K562 (cell line): ENCODE data around the gene STXBP6. TPM values are rescaled to one million over a fixed set of nuclear protein-coding genes. Genes with fewer than 3 reads are reported as not detected.

Source experiments
- ATAC-seq: fragments of 200-7000 bp; cut with Tn5 transposase; 3 replicates; pipeline ENCODE4 v1.9.1; 2020; ENCODE audit warnings: moderate library complexity
- BruUV-seq: library from RNA; stranded (reverse); fragments of 400-500 nt; replicated peaks from 2 replicates; lab custom pipeline; 2021; lab: Mats Ljungman, UMichigan
- CTCF ChIA-PET: fragments of 300-600 bp; formaldehyde crosslinking; extraction: SDS; loops from one replicate; lab custom pipeline; 2021; ENCODE audit warnings: low intra/inter-chr PET ratio; lab: Yijun Ruan, JAX
- POLR2A ChIA-PET: fragments of 300-600, 350-650 bp; sonication (Branson Sonifier 250); formaldehyde crosslinking; extraction: SDS; loops from one replicate; lab custom pipeline; 2021; ENCODE audit warnings: antibody characterized with exemption, inconsistent platforms; lab: Yijun Ruan, JAX
- DNase-seq, 4 experiments: peaks; one replicate each; pipeline versions ENCODE4 v3.0.0 to v3.0.0-alpha.2; 2011 to 2018; ENCODE audit warnings: low spot score in 3 of 4, mixed read lengths in 3 of 4; ENCODE audit errors: extremely low read depth in 1 of 4
- FAIRE-seq: peaks from 2 replicates; lab custom pipeline; 2011; peaks lifted over from hg19 to GRCh38; lab: Jason Lieb, UNC
- H2AFZ ChIP-seq: 2 replicates; pipeline ENCODE4 v1.6.0; 2011; ENCODE audit warnings: low read depth, low read length, control low read depth, inconsistent platforms
- H3K27ac ChIP-seq: fragments of 200-600 bp; 3 replicates; pipeline ENCODE4 v1.8.0; 2011; ENCODE audit warnings: low read depth, mild to moderate bottlenecking, control low read depth, inconsistent platforms, low read length, moderate library complexity, mixed read lengths; ENCODE audit errors: extremely low read depth
- H3K27me3 ChIP-seq, 2 experiments: fragments of 300-600 bp in 1 of 2; 2 replicates in 1 of 2; 3 replicates in 1 of 2; pipeline versions ENCODE4 v1.6.0 to v1.8.0; 2011; ENCODE audit warnings: inconsistent platforms in 2 of 2, low read length in 2 of 2, mild to moderate bottlenecking in 1 of 2, mixed read lengths in 1 of 2, moderate library complexity in 1 of 2; ENCODE audit not compliant: control insufficient read depth in 2 of 2, insufficient read depth in 2 of 2
- H3K36me3 ChIP-seq: fragments of 300-600 bp; 3 replicates; pipeline ENCODE4 v1.8.0; 2011; ENCODE audit warnings: mild to moderate bottlenecking, low read length, inconsistent platforms; ENCODE audit not compliant: control insufficient read depth, insufficient read depth
- H3K4me1 ChIP-seq, 2 experiments: fragments of 200-600 bp in 1 of 2; replicated peaks in 1 of 2; 2 replicates in 1 of 2; 3 replicates in 1 of 2; pipeline versions ENCODE4 v1.5.1 to v1.8.0; 2011; ENCODE audit warnings: inconsistent platforms in 2 of 2, low read length in 2 of 2, mild to moderate bottlenecking in 1 of 2, mixed read lengths in 1 of 2, moderate library complexity in 1 of 2; ENCODE audit not compliant: control insufficient read depth in 2 of 2, insufficient read depth in 2 of 2
- H3K4me2 ChIP-seq: 2 replicates; pipeline ENCODE4 v1.6.1; 2011; ENCODE audit warnings: low read length, control low read depth, inconsistent platforms, mixed read lengths; ENCODE audit not compliant: insufficient read depth
- H3K4me3 ChIP-seq: fragments of 200-600 bp; sonication (generic), shearing (Covaris generic); 2 replicates; pipeline ENCODE4 v1.5.1; 2016; ENCODE audit warnings: control low read depth, inconsistent platforms
- H3K79me2 ChIP-seq: fragments of 200-600 bp; 3 replicates; pipeline ENCODE4 v1.8.0; 2011; ENCODE audit warnings: low read length, inconsistent platforms; ENCODE audit not compliant: control insufficient read depth, insufficient read depth
- H3K9ac ChIP-seq, 2 experiments: 2 replicates each; pipeline versions ENCODE4 v1.6.0 to v1.6.1; 2011; ENCODE audit warnings: low read depth in 2 of 2, low read length in 2 of 2, control low read depth in 1 of 2, inconsistent platforms in 1 of 2, mild to moderate bottlenecking in 1 of 2, mixed read lengths in 1 of 2; ENCODE audit not compliant: insufficient read depth in 1 of 2
- H3K9me1 ChIP-seq: one replicate; pipeline ENCODE4 v1.6.0; 2011; ENCODE audit warnings: inconsistent platforms, mild to moderate bottlenecking, low read length, moderate library complexity; ENCODE audit not compliant: control insufficient read depth, insufficient read depth
- H3K9me3 ChIP-seq: replicated peaks from 2 replicates; pipeline ENCODE4 v1.5.1; 2011; ENCODE audit warnings: low read depth, low read length, inconsistent platforms; ENCODE audit not compliant: control insufficient read depth, insufficient read depth
- H4K20me1 ChIP-seq: replicated peaks from 2 replicates; pipeline ENCODE4 v1.6.1; 2011; ENCODE audit warnings: low read length, inconsistent platforms, mixed read lengths; ENCODE audit not compliant: control insufficient read depth, insufficient read depth
- CHCHD3 ChIP-seq: fragments of 250-450 bp; sonication (Bioruptor Pico); IDR thresholded peaks from 2 replicates; pipeline ENCODE4 v2.1.2; 2022; ENCODE audit warnings: mild to moderate bottlenecking
- ETV1 ChIP-seq: fragments of 450-650 bp; conservative IDR thresholded peaks from 2 replicates; pipeline ENCODE4 v1.6.1; 2016; ENCODE audit warnings: missing genetic modification characterization, control low read depth, low read depth, missing compliant biosample characterization
- HDGF ChIP-seq: fragments of 450-650 bp; IDR thresholded peaks from 2 replicates; pipeline ENCODE4 v1.6.1; 2016
- HEY1 ChIP-seq: fragments of 250-450 bp; sonication (Bioruptor Pico); IDR thresholded peaks from 2 replicates; pipeline ENCODE4 v1.5.0; 2020; ENCODE audit warnings: mild to moderate bottlenecking, moderate library complexity, borderline replicate concordance
- HSF4 ChIP-seq: fragments of 250-450 bp; sonication (Bioruptor Pico); IDR thresholded peaks from 2 replicates; pipeline ENCODE4 v2.1.2; 2022; ENCODE audit warnings: mild to moderate bottlenecking, moderate library complexity, borderline replicate concordance
- NR2C1 ChIP-seq, 2 experiments: fragments of 450-650 bp; IDR thresholded peaks; 2 replicates each; pipeline ENCODE4 v1.6.1; 2017; ENCODE audit warnings: mild to moderate bottlenecking in 2 of 2, antibody characterized with exemption in 1 of 2, inconsistent platforms in 1 of 2, missing compliant biosample characterization in 1 of 2, missing genetic modification characterization in 1 of 2
- POLR3A ChIP-seq: IDR thresholded peaks from 2 replicates; pipeline ENCODE4 v1.6.1; 2011; ENCODE audit warnings: borderline replicate concordance, mild to moderate bottlenecking, moderate library complexity; ENCODE audit not compliant: insufficient read length, insufficient read depth; ENCODE audit errors: extremely low read depth
- SMARCA5 ChIP-seq: fragments of 450-650 bp; IDR thresholded peaks from 2 replicates; pipeline ENCODE4 v1.6.1; 2016
- ZNF140 ChIP-seq: fragments of 250-450 bp; sonication (Bioruptor Pico); IDR thresholded peaks from 2 replicates; pipeline ENCODE4 v1.8.0; 2021; ENCODE audit warnings: moderate library complexity, mild to moderate bottlenecking, inconsistent platforms
- ZNF408 ChIP-seq: fragments of 250-450 bp; sonication (Bioruptor Pico); IDR thresholded peaks from 2 replicates; pipeline ENCODE4 v1.4.0; 2020; ENCODE audit warnings: low read depth, mild to moderate bottlenecking, moderate library complexity
- WGBS: fragments of 100-300 bp; shearing (Covaris generic); methylation state at CpG from one replicate; pipeline ENCODE4 v1.1.6; 2016; ENCODE audit warnings: low coverage, mixed read lengths; ENCODE audit not compliant: insufficient coverage; ENCODE audit errors: missing lambda C conversion rate; 5-methylcytosine and 5-hydroxymethylcytosine counted together
- in situ Hi-C: fragments of 300-500 bp; cut with MboI; formaldehyde crosslinking; loops from 4 replicates; pipeline ENCODE4 v1.15.0; 2018; ENCODE audit warnings: inconsistent platforms, mixed read lengths
- intact Hi-C: fragments of 100-400 bp; cut with micrococcal nuclease; formaldehyde crosslinking; loops from 2 replicates; pipeline ENCODE4 v1.14.2; 2022
- polyA plus RNA-seq, 8 experiments: library from polyadenylated mRNA; depleted of rRNA in 4 of 8; stranded (reverse) in 5 of 8; unstranded in 3 of 8; fragments of >200 nt; fragmentation: Nextera tagmentation in 2 of 8; fragmentation: Illumina TruSeq in 1 of 8; extraction: Ambion mirVana in 2 of 8; extraction: Trizol in 1 of 8; gene quantifications; 2 replicates each; pipeline versions ENCODE4 v1.2.1 to v1.2.3, GENCODE V29; 2011 to 2014; ENCODE audit warnings: inconsistent platforms in 1 of 8, missing spikeins in 1 of 8
- total RNA-seq, 7 experiments: library from RNA; depleted of rRNA in 6 of 7; stranded (reverse); fragments of >200 nt in 6 of 7; fragmentation: Illumina TruSeq in 2 of 7; extraction: Trizol in 2 of 7; gene quantifications; 2 replicates each; pipeline versions ENCODE4 v1.2.1 to v1.2.3, GENCODE V29; 2011 to 2021; ENCODE audit warnings: low replicate concordance in 1 of 7
- TF ChIP-seq, protein P1 (sequence below): fragments of 250-450 bp; sonication (Bioruptor Pico); IDR thresholded peaks from 2 replicates; pipeline ENCODE4 v1.9.0; 2021; ENCODE audit warnings: mild to moderate bottlenecking, inconsistent platforms
- TF ChIP-seq, protein P2 (sequence below): fragments of 450-650 bp; formaldehyde crosslinking; conservative IDR thresholded peaks from 2 replicates; pipeline ENCODE4 v1.4.0; 2022; ENCODE audit warnings: mild to moderate bottlenecking, missing genetic modification characterization
- TF ChIP-seq, protein P3 (sequence below): fragments of 200-800 bp; sonication (Bioruptor generic); IDR thresholded peaks from 2 replicates; pipeline ENCODE4 v1.6.1; 2017; ENCODE audit warnings: missing genetic modification characterization, missing compliant biosample characterization

STXBP6 gene
- total and polyA plus RNA-seq, 9 of the 15 experiments (the other 6 are each of a cell fraction or from before 2014, with no cell fraction given), result 0.27 to 0.89 (median 0.59) TPM

DNA sequence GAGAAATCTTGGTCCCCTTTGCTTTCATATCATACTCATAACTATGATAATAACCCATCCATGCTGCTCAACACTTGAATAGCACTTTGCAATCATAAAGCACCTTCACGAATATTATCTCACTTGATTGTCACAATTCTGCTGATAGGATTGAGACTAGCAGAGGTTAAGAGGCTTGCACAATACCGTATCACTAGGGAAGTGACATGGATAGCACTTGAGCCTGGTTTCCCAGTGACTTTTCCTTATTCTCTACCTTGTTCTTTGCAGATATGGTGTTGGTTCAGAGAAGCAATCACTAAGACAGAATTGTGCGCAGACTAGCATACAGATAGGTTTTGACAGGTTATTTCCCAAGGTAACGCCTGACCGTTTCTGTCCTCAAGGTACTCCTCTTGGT is 229.3 kb downstream of the STXBP6 start:
- BruUV-seq, result no TSS peak
- H3K36me3 ChIP-seq, result no peaks in the 10 kb centered on the region
- CTCF ChIA-PET, result no interaction called here
- intact Hi-C loops, result no loop called here
- no peaks in the 10 kb centered on the region for H4K20me1 ChIP-seq
- H3K9ac ChIP-seq, result no peak overlapping the region
- ATAC-seq (no peak), DNase-seq (no peak)
- WGBS, result 4% methylated on average over 5 of the region's 5 CpGs
- H3K27me3 ChIP-seq, result peaks cover 0 to 4% of the 10 kb centered on the region in 2 experiments; a peak in 1 of 5 replicates
- H3K79me2 ChIP-seq, result no peaks in the 10 kb centered on the region
- no peak overlapping the region for H3K27ac ChIP-seq
- no peaks in the 10 kb centered on the region for H3K9me1 ChIP-seq
- TF ChIP-seq POLR3A (no peak), ZNF408 (CRISPR knock-in tag) (no peak), ZNF140 (CRISPR knock-in tag) (no peak), NR2C1 (IDR thresholded peaks at IDR 0.05) (no peak), NR2C1 (tag; IDR thresholded peaks at IDR 0.05) (no peak), ETV1 (no peak), HDGF (no peak), HEY1 (CRISPR knock-in tag) (no peak), SMARCA5 (no peak), HSF4 (no peak), CHCHD3 (CRISPR knock-in tag) (no peak)
- TF ChIP-seq, protein P1, sequence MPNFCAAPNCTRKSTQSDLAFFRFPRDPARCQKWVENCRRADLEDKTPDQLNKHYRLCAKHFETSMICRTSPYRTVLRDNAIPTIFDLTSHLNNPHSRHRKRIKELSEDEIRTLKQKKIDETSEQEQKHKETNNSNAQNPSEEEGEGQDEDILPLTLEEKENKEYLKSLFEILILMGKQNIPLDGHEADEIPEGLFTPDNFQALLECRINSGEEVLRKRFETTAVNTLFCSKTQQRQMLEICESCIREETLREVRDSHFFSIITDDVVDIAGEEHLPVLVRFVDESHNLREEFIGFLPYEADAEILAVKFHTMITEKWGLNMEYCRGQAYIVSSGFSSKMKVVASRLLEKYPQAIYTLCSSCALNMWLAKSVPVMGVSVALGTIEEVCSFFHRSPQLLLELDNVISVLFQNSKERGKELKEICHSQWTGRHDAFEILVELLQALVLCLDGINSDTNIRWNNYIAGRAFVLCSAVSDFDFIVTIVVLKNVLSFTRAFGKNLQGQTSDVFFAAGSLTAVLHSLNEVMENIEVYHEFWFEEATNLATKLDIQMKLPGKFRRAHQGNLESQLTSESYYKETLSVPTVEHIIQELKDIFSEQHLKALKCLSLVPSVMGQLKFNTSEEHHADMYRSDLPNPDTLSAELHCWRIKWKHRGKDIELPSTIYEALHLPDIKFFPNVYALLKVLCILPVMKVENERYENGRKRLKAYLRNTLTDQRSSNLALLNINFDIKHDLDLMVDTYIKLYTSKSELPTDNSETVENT (CRISPR knock-in tag), result no peak
- TF ChIP-seq, protein P2, sequence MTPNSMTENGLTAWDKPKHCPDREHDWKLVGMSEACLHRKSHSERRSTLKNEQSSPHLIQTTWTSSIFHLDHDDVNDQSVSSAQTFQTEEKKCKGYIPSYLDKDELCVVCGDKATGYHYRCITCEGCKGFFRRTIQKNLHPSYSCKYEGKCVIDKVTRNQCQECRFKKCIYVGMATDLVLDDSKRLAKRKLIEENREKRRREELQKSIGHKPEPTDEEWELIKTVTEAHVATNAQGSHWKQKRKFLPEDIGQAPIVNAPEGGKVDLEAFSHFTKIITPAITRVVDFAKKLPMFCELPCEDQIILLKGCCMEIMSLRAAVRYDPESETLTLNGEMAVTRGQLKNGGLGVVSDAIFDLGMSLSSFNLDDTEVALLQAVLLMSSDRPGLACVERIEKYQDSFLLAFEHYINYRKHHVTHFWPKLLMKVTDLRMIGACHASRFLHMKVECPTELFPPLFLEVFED (CRISPR knock-in tag), result no peak
- TF ChIP-seq, protein P3, sequence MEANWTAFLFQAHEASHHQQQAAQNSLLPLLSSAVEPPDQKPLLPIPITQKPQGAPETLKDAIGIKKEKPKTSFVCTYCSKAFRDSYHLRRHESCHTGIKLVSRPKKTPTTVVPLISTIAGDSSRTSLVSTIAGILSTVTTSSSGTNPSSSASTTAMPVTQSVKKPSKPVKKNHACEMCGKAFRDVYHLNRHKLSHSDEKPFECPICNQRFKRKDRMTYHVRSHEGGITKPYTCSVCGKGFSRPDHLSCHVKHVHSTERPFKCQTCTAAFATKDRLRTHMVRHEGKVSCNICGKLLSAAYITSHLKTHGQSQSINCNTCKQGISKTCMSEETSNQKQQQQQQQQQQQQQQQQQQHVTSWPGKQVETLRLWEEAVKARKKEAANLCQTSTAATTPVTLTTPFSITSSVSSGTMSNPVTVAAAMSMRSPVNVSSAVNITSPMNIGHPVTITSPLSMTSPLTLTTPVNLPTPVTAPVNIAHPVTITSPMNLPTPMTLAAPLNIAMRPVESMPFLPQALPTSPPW, result no peak
- TF ChIP-seq, all 486 proteins: peak for 0
- POLR2A ChIA-PET, result interaction anchor here (0.6 kb wide), 1 partner anchor 51 kb away, joined by 3 read pairs; no protein-coding TSS in a partner anchor
- in situ Hi-C loops, result loop anchor here (25.0 kb wide), 1 partner anchor 317 kb away; no protein-coding TSS in a partner anchor
- Histone ChIP-seq H3K9me3 (no peaks in the 10 kb centered on the region), H3K4me1 (no peaks in the 10 kb centered on the region), H3K4me2 (no peak overlapping the region), H3K4me3 (no peak overlapping the region), H2AFZ (no peak overlapping the region)
- FAIRE-seq, result no peak
